Measurements from ENCODE around the gene MAP3K21. TPM values are rescaled to one million over a fixed set of nuclear protein-coding genes. Genes with fewer than 3 reads are reported as not detected.

The MAP3K21 gene
- total RNA-seq, 1 donor from 2014 or later: 0.22 TPM

GRCh38 chr1:233406994-233407631 lies 79.6 kb downstream of the MAP3K21 start:
- intact Hi-C loops (cut with DNase I): no loop called here
- DNase-seq (no peak), ATAC-seq (ENCODE audit: poor library complexity) (no peak)

- DNase-seq (no peak), ATAC-seq (ENCODE audit: poor library complexity) (no peak)
- intact Hi-C loops (cut with DNase I): no loop called here
Measured at GRCh38 chr1:233409540-233409939, 82.0 kb downstream of the MAP3K21 start.

- DNase-seq: no peak
- no peak for ATAC-seq (ENCODE audit: poor library complexity)
- intact Hi-C loops (cut with DNase I): no loop called here
Measured at GRCh38 chr1:233410906-233411305, 83.4 kb downstream of the MAP3K21 start.

- intact Hi-C loops (cut with DNase I): no loop called here
- DNase-seq: no peak
- ATAC-seq (ENCODE audit: poor library complexity): no peak
Measured at GRCh38 chr1:233412812-233413211, 85.3 kb downstream of the MAP3K21 start.

- DNase-seq (no peak), ATAC-seq (ENCODE audit: poor library complexity) (no peak)
- intact Hi-C loops (cut with DNase I): no loop called here
Measured at GRCh38 chr1:233421293-233421692, 93.8 kb downstream of the MAP3K21 start.

- ATAC-seq (ENCODE audit: poor library complexity) (no peak), DNase-seq (no peak)
- intact Hi-C loops (cut with DNase I): no loop called here
Measured at GRCh38 chr1:233424779-233425178, 97.3 kb downstream of the MAP3K21 start.

GRCh38 chr1:233427907-233428306 lies 100.4 kb downstream of the MAP3K21 start:
- DNase-seq (no peak), ATAC-seq (ENCODE audit: poor library complexity) (no peak)
- intact Hi-C loops (cut with DNase I): no loop called here

GRCh38 chr1:233431753-233432403 lies 104.4 kb downstream of the MAP3K21 start:
- no peak for DNase-seq
- intact Hi-C loops (cut with DNase I): no loop called here
- ATAC-seq (ENCODE audit: poor library complexity): no peak

- no peak for ATAC-seq (ENCODE audit: poor library complexity)
- intact Hi-C loops (cut with DNase I): no loop called here
- no peak for DNase-seq
Measured at GRCh38 chr1:233432916-233433315, 105.4 kb downstream of the MAP3K21 start.

GRCh38 chr1:233433436-233434210 lies 106.1 kb downstream of the MAP3K21 start:
- DNase-seq (no peak), ATAC-seq (ENCODE audit: poor library complexity) (no peak)
- intact Hi-C loops (cut with DNase I): no loop called here

Other genes starting within 250 kb of the MAP3K21 start
- gene PCNX2, start 32.0 kb upstream of the MAP3K21 start, total RNA-seq: 2.2 TPM